ENCODE data around the gene TEX36. TPM values are rescaled to one million over a fixed set of nuclear protein-coding genes. Genes with fewer than 3 reads are reported as not detected.

TEX36 gene
- total RNA-seq, 1 experiment from 2014 or later, result not detected

GRCh38 chr10:125633517-125633999 is 49.4 kb downstream of the TEX36 start:
- H3K36me3 Mint-ChIP-seq (ENCODE audit: insufficient read depth in 1 of 3, low read depth in 3 of 3), result no peaks in the 10 kb centered on the region
- no peak overlapping the region for H3K27ac Mint-ChIP-seq
- Histone ChIP-seq H2BK120ac (ENCODE audit: low read depth, low read length, poor library complexity, severe bottlenecking) (no peak overlapping the region), H2BK5ac (ENCODE audit: insufficient read length, low read length) (no peak overlapping the region), H2BK15ac (ENCODE audit: low read depth, low read length) (no peak overlapping the region), H3K4me1 (ENCODE audit: insufficient read depth, low read length) (no peaks in the 10 kb centered on the region; the same call in 1 of the 2 replicates), H3K9me3 (ENCODE audit: control insufficient read depth, low read depth, low read length) (no peaks in the 10 kb centered on the region), H2AFZ (ENCODE audit: low read length) (no peak overlapping the region), H3K27me3 (ENCODE audit: insufficient read depth, low read length) (no peaks in the 10 kb centered on the region), H3K4me2 (ENCODE audit: insufficient read depth, insufficient read length, low read length) (no peak overlapping the region), H4K20me1 (ENCODE audit: control insufficient read depth, insufficient read depth, insufficient read length) (no peaks in the 10 kb centered on the region), H3K18ac (ENCODE audit: insufficient read length, low read depth, low read length) (no peak overlapping the region), H3K23me2 (ENCODE audit: insufficient read length, low read depth, low read length, poor library complexity, severe bottlenecking) (no peaks in the 10 kb centered on the region), H2BK12ac (ENCODE audit: insufficient read length, low read depth, low read length) (no peak overlapping the region), H3K79me1 (ENCODE audit: insufficient read depth, low read depth, low read length, poor library complexity, severe bottlenecking) (no peaks in the 10 kb centered on the region), H3K4ac (ENCODE audit: low read depth, low read length) (no peak overlapping the region), H4K91ac (ENCODE audit: insufficient read length, low read depth, low read length) (no peak overlapping the region), H3K23ac (ENCODE audit: insufficient read length, low read depth, low read length) (no peak overlapping the region), H3K9ac (ENCODE audit: extremely low read depth, insufficient read length, low read length) (no peak overlapping the region), H3K27ac (ENCODE audit: insufficient read length, low read depth, low read length) (no peak overlapping the region), H4K8ac (replicated peaks; ENCODE audit: insufficient read length, low read depth, low read length) (no peak overlapping the region), H3T11ph (ENCODE audit: low read length) (no peak overlapping the region), H3K56ac (ENCODE audit: insufficient read length, low read depth, low read length) (no peak overlapping the region), H2AK5ac (ENCODE audit: insufficient read length, low read length) (no peak overlapping the region), H3K14ac (ENCODE audit: insufficient read depth, low read length) (no peak overlapping the region), H4K5ac (ENCODE audit: insufficient read length, low read depth, low read length) (no peak overlapping the region), H2BK20ac (ENCODE audit: low read depth, low read length, poor library complexity, severe bottlenecking) (no peak overlapping the region), H3K79me2 (ENCODE audit: insufficient read depth, low read length) (no peaks in the 10 kb centered on the region)
- no peak for DNase-seq
- no peaks in the 10 kb centered on the region for H3K9me3 Mint-ChIP-seq
- no peaks in the 10 kb centered on the region; the same call in none of the 2 replicates for H3K27me3 Mint-ChIP-seq (ENCODE audit: low read depth)
- no CpG with 5 or more reads among the region's 13 CpGs for WGBS (ENCODE audit: extremely low coverage, insufficient read length, low lambda C conversion rate)
- peaks cover 10 to 14% of the 10 kb centered on the region in 2 experiments; a peak in 3 of 4 replicates for H3K4me1 Mint-ChIP-seq
- no peak for TF ChIP-seq CTCF (conservative IDR thresholded peaks at IDR 0.05)
- H3K4me3 Mint-ChIP-seq, result no peak overlapping the region
